NB4 (cell line): ENCODE measurements around the gene LRFN2.

Experiments
- DNase-seq: peaks from one replicate; pipeline ENCODE4 v3.0.0; 2010; ENCODE audit warnings: low read depth
- H3K4me3 ChIP-seq: one replicate; pipeline ENCODE4 v1.5.1; 2011; ENCODE audit warnings: mild to moderate bottlenecking, low read depth, low read length, moderate library complexity
- MYC ChIP-seq: IDR thresholded peaks from 2 replicates; pipeline ENCODE4 v1.6.1; 2011; ENCODE audit warnings: low read depth, low read length
- POLR2A ChIP-seq: IDR thresholded peaks from 2 replicates; pipeline ENCODE4 v1.6.1; 2011; ENCODE audit warnings: mild to moderate bottlenecking; ENCODE audit not compliant: insufficient read length; ENCODE audit errors: extremely low read depth
- TF ChIP-seq, protein P1 (sequence below): IDR thresholded peaks from one replicate; pipeline ENCODE4 v1.5.1; 2012; ENCODE audit warnings: low read depth, low read length
- TF ChIP-seq, protein P2 (sequence below): IDR thresholded peaks from 2 replicates; pipeline ENCODE4 v1.6.1; 2011; ENCODE audit warnings: low read depth, low read length

The LRFN2 gene

DNA sequence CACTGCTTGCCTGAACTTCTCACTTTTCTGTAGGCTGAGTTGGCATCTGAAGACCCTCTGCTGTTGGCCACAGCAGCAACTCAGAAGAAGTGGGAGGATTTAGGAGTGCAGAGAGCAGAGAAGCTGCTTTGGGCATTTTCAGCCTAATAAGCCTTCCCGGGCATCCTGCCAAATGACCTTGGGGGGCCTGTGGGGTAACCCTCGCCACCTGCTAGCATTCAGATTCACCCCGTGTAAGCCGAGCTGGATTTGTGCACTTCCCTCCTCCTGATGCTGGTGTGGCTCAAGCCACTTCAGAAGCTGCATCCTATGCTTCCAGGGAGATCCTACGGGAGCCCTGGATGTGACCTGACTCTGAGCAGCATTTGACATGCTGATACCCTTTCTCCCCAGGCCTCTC is 114.8 kb downstream of the LRFN2 start:
- TF ChIP-seq, protein P1, sequence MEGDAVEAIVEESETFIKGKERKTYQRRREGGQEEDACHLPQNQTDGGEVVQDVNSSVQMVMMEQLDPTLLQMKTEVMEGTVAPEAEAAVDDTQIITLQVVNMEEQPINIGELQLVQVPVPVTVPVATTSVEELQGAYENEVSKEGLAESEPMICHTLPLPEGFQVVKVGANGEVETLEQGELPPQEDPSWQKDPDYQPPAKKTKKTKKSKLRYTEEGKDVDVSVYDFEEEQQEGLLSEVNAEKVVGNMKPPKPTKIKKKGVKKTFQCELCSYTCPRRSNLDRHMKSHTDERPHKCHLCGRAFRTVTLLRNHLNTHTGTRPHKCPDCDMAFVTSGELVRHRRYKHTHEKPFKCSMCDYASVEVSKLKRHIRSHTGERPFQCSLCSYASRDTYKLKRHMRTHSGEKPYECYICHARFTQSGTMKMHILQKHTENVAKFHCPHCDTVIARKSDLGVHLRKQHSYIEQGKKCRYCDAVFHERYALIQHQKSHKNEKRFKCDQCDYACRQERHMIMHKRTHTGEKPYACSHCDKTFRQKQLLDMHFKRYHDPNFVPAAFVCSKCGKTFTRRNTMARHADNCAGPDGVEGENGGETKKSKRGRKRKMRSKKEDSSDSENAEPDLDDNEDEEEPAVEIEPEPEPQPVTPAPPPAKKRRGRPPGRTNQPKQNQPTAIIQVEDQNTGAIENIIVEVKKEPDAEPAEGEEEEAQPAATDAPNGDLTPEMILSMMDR = no peak
- TF ChIP-seq, protein P2, sequence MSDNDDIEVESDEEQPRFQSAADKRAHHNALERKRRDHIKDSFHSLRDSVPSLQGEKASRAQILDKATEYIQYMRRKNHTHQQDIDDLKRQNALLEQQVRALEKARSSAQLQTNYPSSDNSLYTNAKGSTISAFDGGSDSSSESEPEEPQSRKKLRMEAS = no peak
- TF ChIP-seq MYC = no peak
- TF ChIP-seq POLR2A = no peak
- no peak overlapping the region for H3K4me3 ChIP-seq
- DNase-seq = no peak

DNA sequence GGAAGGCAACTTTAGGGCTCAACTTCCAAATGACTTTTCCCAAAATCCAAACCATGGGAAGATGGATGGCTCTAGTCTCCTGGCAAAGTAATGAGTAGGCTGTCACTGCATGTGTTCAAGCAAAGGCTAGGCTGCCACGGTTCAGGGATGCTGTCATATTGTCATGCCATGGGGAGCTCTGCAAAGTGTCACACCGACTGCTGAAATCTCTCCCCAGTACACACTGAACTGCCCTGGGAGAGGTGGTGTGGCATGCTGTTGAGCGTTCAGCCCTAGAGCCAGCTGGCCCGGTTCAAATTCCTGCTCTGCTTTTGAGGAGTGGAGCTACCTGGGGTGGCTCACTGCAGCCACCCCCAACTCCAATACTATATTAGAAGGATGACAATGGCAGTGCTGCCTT is 115.9 kb downstream of the LRFN2 start:
- no peak for TF ChIP-seq MYC
- TF ChIP-seq, protein P2 = no peak
- TF ChIP-seq, protein P1 = no peak
- H3K4me3 ChIP-seq = no peak overlapping the region
- DNase-seq = no peak

DNA sequence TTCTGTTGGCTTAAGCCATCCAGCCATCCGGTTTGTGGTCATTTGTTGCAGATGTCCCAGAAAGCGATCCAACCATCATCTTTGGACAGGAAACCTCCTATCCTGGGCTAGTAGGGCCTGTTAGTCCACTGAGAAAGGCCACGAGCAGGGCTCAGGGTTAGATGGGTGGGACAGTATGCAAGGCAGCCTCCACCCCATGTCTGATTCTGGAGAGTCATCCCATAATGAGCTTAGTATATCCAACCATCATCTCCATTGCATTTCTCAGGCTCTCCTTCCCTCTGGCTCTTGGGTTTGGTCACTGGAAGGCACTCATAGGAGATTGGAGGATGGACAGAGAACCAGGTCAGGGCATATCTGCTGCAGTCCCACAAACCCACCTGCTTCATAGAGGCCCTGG is 117.8 kb downstream of the LRFN2 start:
- no peak for TF ChIP-seq MYC
- TF ChIP-seq POLR2A = no peak
- TF ChIP-seq, protein P1 = no peak
- TF ChIP-seq, protein P2 = no peak
- no peak overlapping the region for H3K4me3 ChIP-seq
- DNase-seq = no peak

DNA sequence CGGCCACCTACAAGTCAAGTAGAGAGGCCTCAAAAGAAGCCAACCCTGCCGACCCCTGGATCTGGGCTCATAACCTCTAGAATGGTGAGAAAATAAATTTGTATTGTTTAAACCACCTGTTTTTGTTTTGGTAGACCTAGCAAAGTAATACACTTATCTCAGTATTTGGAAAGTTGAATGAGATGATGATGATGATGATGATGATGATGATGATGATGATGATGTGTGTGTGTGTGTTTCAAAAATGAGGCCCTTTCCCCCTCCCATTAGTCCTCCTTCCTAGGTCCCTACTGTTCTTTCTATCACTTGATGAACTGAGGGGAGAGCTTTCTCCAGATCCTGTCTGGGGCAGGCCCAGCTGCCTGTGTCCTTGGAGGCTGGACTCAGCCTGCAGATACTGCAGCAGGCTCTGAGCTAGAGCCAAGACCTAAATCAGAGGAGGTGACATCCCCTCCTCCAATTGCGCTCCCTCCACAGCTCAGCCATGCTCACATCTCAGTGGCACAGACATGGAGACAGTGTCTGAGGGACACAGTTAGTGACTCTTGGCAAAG is 120.1 kb downstream of the LRFN2 start:
- no peak for DNase-seq
- no peak overlapping the region for H3K4me3 ChIP-seq
- TF ChIP-seq, protein P1 = no peak
- no peak for TF ChIP-seq MYC
- TF ChIP-seq, protein P2 = no peak
- no peak for TF ChIP-seq POLR2A

DNA sequence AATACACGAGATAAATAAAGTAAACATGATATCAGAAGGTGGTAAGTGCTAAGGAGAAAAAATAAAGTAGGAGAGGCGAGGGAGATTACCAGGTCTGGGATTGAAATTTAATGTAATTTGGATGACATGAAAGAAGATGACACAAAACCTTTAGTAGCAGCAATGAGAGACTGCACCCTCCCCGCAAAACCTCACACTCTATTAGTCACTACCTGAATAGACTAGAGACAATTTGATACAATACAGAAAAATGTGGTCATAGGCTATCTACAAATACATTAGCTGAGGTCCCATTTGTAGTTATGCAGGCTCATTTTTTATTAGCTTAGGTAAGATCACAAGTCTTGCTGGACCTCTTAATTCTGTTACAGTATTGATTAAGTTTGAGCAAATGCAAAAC is 125.5 kb downstream of the LRFN2 start:
- no peak for DNase-seq
- TF ChIP-seq MYC = no peak
- TF ChIP-seq POLR2A = no peak
- TF ChIP-seq, protein P2 = no peak
- TF ChIP-seq, protein P1 = no peak
- no peak overlapping the region for H3K4me3 ChIP-seq

DNA sequence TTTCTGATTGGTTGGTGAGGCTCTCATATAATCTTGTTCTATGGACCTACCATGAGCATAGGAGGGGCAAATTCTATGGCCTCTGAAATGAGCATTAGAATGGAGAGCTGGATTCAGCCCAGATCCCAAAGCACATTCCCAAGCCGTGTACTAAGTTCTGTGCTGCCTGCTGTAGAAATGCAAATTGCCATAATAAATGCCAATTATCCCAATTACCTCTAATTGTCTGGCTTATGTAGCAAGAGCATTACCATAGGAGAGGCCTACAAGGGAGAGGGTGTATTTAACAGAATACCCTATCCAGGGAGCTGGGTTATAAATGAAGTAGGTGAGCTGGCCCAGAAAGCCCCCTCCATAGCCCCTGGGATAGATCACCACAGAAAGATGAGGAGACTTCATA is 126.8 kb downstream of the LRFN2 start:
- TF ChIP-seq MYC = no peak
- no peak for TF ChIP-seq POLR2A
- TF ChIP-seq, protein P1 = no peak
- TF ChIP-seq, protein P2 = no peak
- H3K4me3 ChIP-seq = no peak overlapping the region
- DNase-seq = no peak
